ENCODE data around the gene CCDC60. TPM values are rescaled to one million over a fixed set of nuclear protein-coding genes. Genes with fewer than 3 reads are reported as not detected.
A peak's percentile ranks its signal among the peaks of the same experiment; 100 is the strongest.

CCDC60 gene
- total RNA-seq, 5 donors from 2014 or later (not counting 1 experiment from before 2014, with no cell fraction given), result not detected

DNA sequence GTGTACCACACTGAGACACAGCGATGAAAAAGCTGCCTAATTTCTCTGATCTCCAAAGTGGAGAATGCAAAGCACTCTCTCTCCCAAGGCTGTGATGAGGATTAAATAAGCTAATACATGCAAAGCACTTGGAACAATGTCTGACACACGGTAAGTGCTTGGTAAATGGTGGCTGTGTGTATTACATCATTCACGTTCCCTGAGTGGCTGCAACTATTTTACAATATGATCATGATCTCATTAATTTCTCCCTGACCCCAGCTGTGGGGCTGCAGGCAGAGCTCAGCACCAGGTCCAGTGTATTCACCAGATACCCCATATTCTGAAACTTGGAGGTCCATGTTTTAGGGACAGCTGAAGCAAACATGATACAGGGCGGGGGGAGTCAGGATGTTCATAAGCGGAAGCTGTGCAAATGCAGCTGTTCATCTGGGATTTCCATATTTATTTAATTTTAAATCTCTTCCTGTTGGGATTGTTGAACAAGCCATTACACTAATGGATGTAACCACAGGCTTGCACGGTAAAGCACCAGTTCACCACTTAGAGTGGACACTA, 106.4 kb downstream of the CCDC60 start:
- Mint-ChIP-seq H3K4me1 (peaks cover 0 to 3% (median 0%) of the 10 kb centered on the region in 3 donors), H3K36me3 (no peaks in the 10 kb centered on the region), H3K27me3 (peaks cover 36 to 40% of the 10 kb centered on the region in 2 donors), H3K4me3 (no peak overlapping the region), H3K27ac (no peak overlapping the region), H3K9me3 (no peaks in the 10 kb centered on the region)
- WGBS (ENCODE audit: insufficient coverage), result no CpG with 5 or more reads among the region's 6 CpGs
- Histone ChIP-seq H3K36me3 (ENCODE audit: control insufficient read depth in 2 of 2, extremely low read depth in 1 of 2, insufficient read depth in 1 of 2, low read length in 1 of 2) (no peaks in the 10 kb centered on the region), H3K9me3 (no peaks in the 10 kb centered on the region), H3K4me3 (ENCODE audit: control insufficient read depth in 1 of 2, extremely low read depth in 1 of 2, low read length in 1 of 2) (no peak overlapping the region), H3K27me3 (replicated peaks in 1 of 2; ENCODE audit: control insufficient read depth in 2 of 2, extremely low read depth in 1 of 2, insufficient read depth in 2 of 2, low read length in 1 of 2) (peaks cover 2 to 3% of the 10 kb centered on the region in 2 experiments), H3K27ac (ENCODE audit: low read length) (no peak overlapping the region), H3K4me1 (ENCODE audit: control insufficient read depth in 1 of 2, extremely low read depth in 1 of 2, insufficient read depth in 2 of 2, low read length in 2 of 2) (no peaks in the 10 kb centered on the region)
- ATAC-seq (replicated peaks in 1 of 4) (no peak), DNase-seq (no peak)
- ChIA-PET CTCF (interaction anchor here in 1 of 2 donors (1.3 kb wide), 1 partner anchor 28 kb away, joined by 3 read pairs; no protein-coding TSS in a partner anchor), POLR2A (no interaction called here)

DNA sequence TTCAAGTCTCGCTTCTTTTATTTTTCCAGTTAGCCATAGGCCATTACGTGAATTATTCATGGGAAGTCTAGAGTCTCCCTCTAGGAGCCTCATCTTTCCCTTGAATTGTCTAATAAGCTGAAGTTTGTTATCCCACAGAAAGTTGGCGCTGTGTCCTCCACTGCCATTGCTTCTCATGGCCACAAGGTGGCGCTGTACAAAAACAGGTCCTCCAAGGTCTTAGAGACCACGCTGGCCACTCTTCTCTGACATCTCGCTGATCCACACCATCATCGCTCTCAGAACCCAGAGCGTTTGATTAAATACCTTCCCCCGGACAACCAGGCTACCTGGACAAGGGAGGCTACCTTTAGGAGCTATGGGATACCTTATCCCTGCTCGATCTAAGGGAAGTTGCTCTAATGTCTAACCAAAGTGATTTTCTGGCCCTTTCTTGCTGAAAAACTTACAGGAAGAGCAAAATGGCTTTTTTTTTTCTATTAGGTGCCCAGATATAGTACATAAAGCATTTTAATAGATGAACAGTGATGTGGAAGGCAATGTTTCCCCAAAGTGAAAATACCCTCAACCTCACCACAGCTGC, 110.0 kb downstream of the CCDC60 start:
- H3K36me3 ChIP-seq (ENCODE audit: control insufficient read depth in 2 of 2, extremely low read depth in 1 of 2, insufficient read depth in 1 of 2, low read length in 1 of 2), result no peaks in the 10 kb centered on the region
- ATAC-seq (replicated peaks in 1 of 4) (no peak), DNase-seq (peak in 20 of 35 experiments; percentile 0 to 48 (median 3))
- peaks cover 2 to 3% of the 10 kb centered on the region in 2 experiments for H3K27me3 ChIP-seq (replicated peaks in 1 of 2; ENCODE audit: control insufficient read depth in 2 of 2, extremely low read depth in 1 of 2, insufficient read depth in 2 of 2, low read length in 1 of 2)
- peaks cover 13 to 27% of the 10 kb centered on the region in 2 donors for H3K27me3 Mint-ChIP-seq
- H3K27ac Mint-ChIP-seq, result no peak overlapping the region
- no peaks in the 10 kb centered on the region for H3K36me3 Mint-ChIP-seq
- H3K4me1 Mint-ChIP-seq, result peaks cover 0 to 3% (median 0%) of the 10 kb centered on the region in 3 donors
- no peak overlapping the region for H3K4me3 ChIP-seq (ENCODE audit: control insufficient read depth in 1 of 2, extremely low read depth in 1 of 2, low read length in 1 of 2)
- no peak overlapping the region for H3K27ac ChIP-seq (ENCODE audit: low read length)
- no peak overlapping the region for H3K4me3 Mint-ChIP-seq
- CTCF ChIA-PET, result interaction anchor here in 1 of 2 donors (0.6 to 1.2 kb wide), 3 partner anchors 24 to 1601 kb away, joined by 3 to 4 read pairs (median 3); no protein-coding TSS in a partner anchor
- 29% methylated on average over 3 of the region's 10 CpGs for WGBS (ENCODE audit: insufficient coverage)
- H3K9me3 ChIP-seq, result no peaks in the 10 kb centered on the region
- H3K4me1 ChIP-seq (ENCODE audit: control insufficient read depth in 1 of 2, extremely low read depth in 1 of 2, insufficient read depth in 2 of 2, low read length in 2 of 2), result no peaks in the 10 kb centered on the region
- no peaks in the 10 kb centered on the region for H3K9me3 Mint-ChIP-seq
- POLR2A ChIA-PET, result no interaction called here

DNA sequence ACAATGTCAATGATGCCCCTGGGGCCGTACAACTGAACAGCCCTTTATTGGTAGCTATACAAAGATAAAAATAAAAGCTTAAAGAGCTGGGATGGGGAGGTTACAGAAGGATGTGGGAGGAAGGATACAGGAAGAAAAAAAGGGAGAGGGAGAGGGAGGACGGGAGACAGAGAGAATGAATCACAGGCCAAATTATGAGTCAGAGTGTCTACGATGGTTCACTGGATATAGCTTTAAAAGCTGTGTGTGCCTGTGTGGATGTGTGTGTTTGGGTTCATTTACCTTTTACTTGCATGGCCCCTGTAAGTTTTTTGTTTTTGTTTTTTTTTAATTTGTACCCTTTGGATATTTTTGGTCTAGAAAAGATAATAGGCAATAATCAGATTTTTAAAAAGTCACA, 111.9 kb downstream of the CCDC60 start:
- POLR2A ChIA-PET, result no interaction called here
- Histone ChIP-seq H3K27ac (ENCODE audit: low read length) (no peak overlapping the region), H3K4me3 (ENCODE audit: control insufficient read depth in 1 of 2, extremely low read depth in 1 of 2, low read length in 1 of 2) (no peak overlapping the region), H3K4me1 (ENCODE audit: control insufficient read depth in 1 of 2, extremely low read depth in 1 of 2, insufficient read depth in 2 of 2, low read length in 2 of 2) (no peaks in the 10 kb centered on the region), H3K9me3 (no peaks in the 10 kb centered on the region), H3K36me3 (ENCODE audit: control insufficient read depth in 2 of 2, extremely low read depth in 1 of 2, insufficient read depth in 1 of 2, low read length in 1 of 2) (no peaks in the 10 kb centered on the region), H3K27me3 (replicated peaks in 1 of 2; ENCODE audit: control insufficient read depth in 2 of 2, extremely low read depth in 1 of 2, insufficient read depth in 2 of 2, low read length in 1 of 2) (peaks cover 2 to 3% of the 10 kb centered on the region in 2 experiments)
- Mint-ChIP-seq H3K9me3 (no peaks in the 10 kb centered on the region), H3K27ac (no peak overlapping the region), H3K27me3 (peaks cover 10 to 19% of the 10 kb centered on the region in 2 donors), H3K36me3 (no peaks in the 10 kb centered on the region), H3K4me1 (peaks cover 0 to 3% (median 0%) of the 10 kb centered on the region in 3 donors), H3K4me3 (no peak overlapping the region)
- no peak for ATAC-seq (replicated peaks in 1 of 4)
- CTCF ChIA-PET, result no interaction called here
- DNase-seq, result no peak
- WGBS (ENCODE audit: insufficient coverage), result 71% methylated on average over 3 of the region's 3 CpGs

DNA sequence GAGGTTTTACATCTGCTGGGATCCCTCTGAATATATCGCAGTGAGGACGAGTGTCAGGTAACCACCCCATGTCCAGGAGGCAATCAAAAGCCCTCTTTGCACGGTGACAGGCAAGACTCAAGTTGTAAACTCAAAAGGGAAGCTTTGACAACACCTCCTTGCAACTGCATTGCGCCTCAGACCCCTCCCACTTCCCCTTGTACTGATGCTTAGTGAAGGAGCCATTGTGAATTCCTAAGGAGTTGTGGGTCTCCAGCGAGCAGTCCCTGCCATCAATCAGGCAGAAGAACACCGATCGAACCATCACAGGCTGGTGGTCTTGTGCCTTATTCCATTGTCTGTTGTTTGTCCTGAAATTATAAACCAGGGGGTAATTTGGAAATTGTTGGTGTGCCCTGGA, 112.6 kb downstream of the CCDC60 start:
- peaks cover 0 to 3% (median 0%) of the 10 kb centered on the region in 3 donors for H3K4me1 Mint-ChIP-seq
- WGBS (ENCODE audit: insufficient coverage), result 67% methylated on average over 2 of the region's 7 CpGs
- ChIA-PET POLR2A (no interaction called here), CTCF (interaction anchor here in 1 of 2 donors (0.6 kb wide), 1 partner anchor 76 kb away, joined by 3 read pairs; no protein-coding TSS in a partner anchor)
- ATAC-seq (replicated peaks in 1 of 4), result no peak
- no peak overlapping the region for H3K4me3 ChIP-seq (ENCODE audit: control insufficient read depth in 1 of 2, extremely low read depth in 1 of 2, low read length in 1 of 2)
- H3K9me3 Mint-ChIP-seq, result no peaks in the 10 kb centered on the region
- H3K36me3 Mint-ChIP-seq, result no peaks in the 10 kb centered on the region
- H3K27me3 Mint-ChIP-seq, result peaks cover 10 to 22% of the 10 kb centered on the region in 2 donors
- H3K27me3 ChIP-seq (replicated peaks in 1 of 2; ENCODE audit: control insufficient read depth in 2 of 2, extremely low read depth in 1 of 2, insufficient read depth in 2 of 2, low read length in 1 of 2), result peaks cover 2 to 3% of the 10 kb centered on the region in 2 experiments
- H3K27ac Mint-ChIP-seq, result no peak overlapping the region
- no peaks in the 10 kb centered on the region for H3K36me3 ChIP-seq (ENCODE audit: control insufficient read depth in 2 of 2, extremely low read depth in 1 of 2, insufficient read depth in 1 of 2, low read length in 1 of 2)
- DNase-seq, result no peak
- H3K9me3 ChIP-seq, result no peaks in the 10 kb centered on the region
- no peaks in the 10 kb centered on the region for H3K4me1 ChIP-seq (ENCODE audit: control insufficient read depth in 1 of 2, extremely low read depth in 1 of 2, insufficient read depth in 2 of 2, low read length in 2 of 2)
- H3K27ac ChIP-seq (ENCODE audit: low read length), result no peak overlapping the region
- H3K4me3 Mint-ChIP-seq, result no peak overlapping the region

DNA sequence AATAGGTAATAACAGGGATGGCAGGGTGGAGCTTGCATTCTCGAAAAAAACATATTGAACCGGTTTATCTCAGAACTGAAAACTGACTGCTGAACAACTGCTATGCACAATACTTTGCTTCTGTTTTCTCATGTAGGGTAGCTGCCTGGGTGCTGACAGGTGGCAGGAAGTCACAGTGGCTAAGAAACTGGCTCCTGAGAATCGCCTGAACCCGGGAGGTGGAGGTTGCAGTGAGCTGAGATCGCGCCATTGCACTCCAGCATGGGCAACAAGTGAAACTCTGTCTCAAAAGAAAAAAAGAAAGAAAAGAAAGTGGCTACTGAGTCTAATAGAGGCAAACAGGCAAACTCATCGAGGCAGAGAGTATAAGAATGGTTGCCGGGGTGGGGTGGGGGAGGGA, 113.1 kb downstream of the CCDC60 start:
- ChIA-PET CTCF (interaction anchor here in 1 of 2 donors (0.6 kb wide), 1 partner anchor 77 kb away, joined by 3 read pairs; no protein-coding TSS in a partner anchor), POLR2A (no interaction called here)
- Mint-ChIP-seq H3K4me3 (no peak overlapping the region), H3K9me3 (no peaks in the 10 kb centered on the region), H3K36me3 (no peaks in the 10 kb centered on the region), H3K4me1 (peaks cover 0 to 3% (median 0%) of the 10 kb centered on the region in 3 donors), H3K27me3 (peaks cover 10 to 22% of the 10 kb centered on the region in 2 donors), H3K27ac (no peak overlapping the region)
- Histone ChIP-seq H3K27me3 (replicated peaks in 1 of 2; ENCODE audit: control insufficient read depth in 2 of 2, extremely low read depth in 1 of 2, insufficient read depth in 2 of 2, low read length in 1 of 2) (peaks cover 3 to 4% of the 10 kb centered on the region in 2 experiments), H3K36me3 (ENCODE audit: control insufficient read depth in 2 of 2, extremely low read depth in 1 of 2, insufficient read depth in 1 of 2, low read length in 1 of 2) (no peaks in the 10 kb centered on the region), H3K9me3 (no peaks in the 10 kb centered on the region), H3K27ac (ENCODE audit: low read length) (no peak overlapping the region), H3K4me1 (ENCODE audit: control insufficient read depth in 1 of 2, extremely low read depth in 1 of 2, insufficient read depth in 2 of 2, low read length in 2 of 2) (no peaks in the 10 kb centered on the region), H3K4me3 (ENCODE audit: control insufficient read depth in 1 of 2, extremely low read depth in 1 of 2, low read length in 1 of 2) (no peak overlapping the region)
- ATAC-seq (replicated peaks in 1 of 4) (no peak), DNase-seq (no peak)
- 64% methylated on average over 5 of the region's 8 CpGs for WGBS (ENCODE audit: insufficient coverage)

DNA sequence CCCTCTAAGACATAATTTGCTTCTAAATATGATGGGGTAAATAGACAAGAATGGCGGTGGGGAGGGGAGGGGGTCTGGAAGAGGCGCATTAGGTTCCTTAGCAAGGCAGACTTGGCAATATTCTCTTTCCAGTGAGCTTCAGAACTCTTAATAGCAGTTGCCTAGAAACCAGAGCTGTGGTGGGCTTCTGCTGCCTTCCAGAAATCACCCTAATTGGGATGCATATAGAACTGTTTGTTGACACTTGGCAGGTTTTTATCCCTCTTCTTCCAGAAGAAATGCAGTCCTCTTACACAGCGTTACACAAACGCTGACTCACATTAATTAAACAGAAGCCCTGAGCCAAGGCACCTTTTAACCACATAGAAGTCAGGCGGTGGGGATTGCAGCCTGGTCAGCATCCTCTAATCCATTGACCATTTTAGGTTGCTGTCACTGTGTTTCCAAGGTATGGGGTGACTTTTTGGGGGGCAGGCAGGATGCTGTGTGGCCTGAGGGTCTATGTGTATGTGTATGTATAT, 114.1 kb downstream of the CCDC60 start:
- H3K9me3 ChIP-seq, result no peaks in the 10 kb centered on the region
- DNase-seq, result no peak
- H3K36me3 ChIP-seq (ENCODE audit: control insufficient read depth in 2 of 2, extremely low read depth in 1 of 2, insufficient read depth in 1 of 2, low read length in 1 of 2), result no peaks in the 10 kb centered on the region
- Mint-ChIP-seq H3K4me3 (no peak overlapping the region), H3K9me3 (no peaks in the 10 kb centered on the region), H3K4me1 (peaks cover 0 to 3% (median 0%) of the 10 kb centered on the region in 3 donors), H3K27ac (no peak overlapping the region), H3K27me3 (peaks cover 16 to 19% of the 10 kb centered on the region in 2 donors), H3K36me3 (no peaks in the 10 kb centered on the region)
- ChIA-PET POLR2A (no interaction called here), CTCF (no interaction called here)
- 82% methylated on average over 2 of the region's 5 CpGs for WGBS (ENCODE audit: insufficient coverage)
- no peak overlapping the region for H3K4me3 ChIP-seq (ENCODE audit: control insufficient read depth in 1 of 2, extremely low read depth in 1 of 2, low read length in 1 of 2)
- no peak for ATAC-seq (replicated peaks in 1 of 4)
- H3K27me3 ChIP-seq (replicated peaks in 1 of 2; ENCODE audit: control insufficient read depth in 2 of 2, extremely low read depth in 1 of 2, insufficient read depth in 2 of 2, low read length in 1 of 2), result peaks cover 0 to 4% of the 10 kb centered on the region in 2 experiments
- H3K4me1 ChIP-seq (ENCODE audit: control insufficient read depth in 1 of 2, extremely low read depth in 1 of 2, insufficient read depth in 2 of 2, low read length in 2 of 2), result no peaks in the 10 kb centered on the region
- H3K27ac ChIP-seq (ENCODE audit: low read length), result no peak overlapping the region
